GM19099 (cell line): Measurements from ENCODE around the gene MAPT.

Experiments used
- POLR2A ChIP-seq: IDR thresholded peaks from 3 replicates; pipeline ENCODE4 v1.6.1; 2011; ENCODE audit warnings: low read depth; ENCODE audit not compliant: insufficient read length; ENCODE audit errors: extremely low read depth

MAPT gene

GRCh38 chr17:46002973-46003316 lies 108.6 kb downstream of the MAPT start:
- no peak for TF ChIP-seq POLR2A

GRCh38 chr17:46003907-46004748 lies 109.8 kb downstream of the MAPT start:
- TF ChIP-seq POLR2A = no peak

- TF ChIP-seq POLR2A = no peak
These were observed 113.2 kb downstream of the MAPT start for GRCh38 chr17:46007461-46007965.

GRCh38 chr17:46008591-46008990 lies 114.2 kb downstream of the MAPT start:
- TF ChIP-seq POLR2A = no peak

DNA sequence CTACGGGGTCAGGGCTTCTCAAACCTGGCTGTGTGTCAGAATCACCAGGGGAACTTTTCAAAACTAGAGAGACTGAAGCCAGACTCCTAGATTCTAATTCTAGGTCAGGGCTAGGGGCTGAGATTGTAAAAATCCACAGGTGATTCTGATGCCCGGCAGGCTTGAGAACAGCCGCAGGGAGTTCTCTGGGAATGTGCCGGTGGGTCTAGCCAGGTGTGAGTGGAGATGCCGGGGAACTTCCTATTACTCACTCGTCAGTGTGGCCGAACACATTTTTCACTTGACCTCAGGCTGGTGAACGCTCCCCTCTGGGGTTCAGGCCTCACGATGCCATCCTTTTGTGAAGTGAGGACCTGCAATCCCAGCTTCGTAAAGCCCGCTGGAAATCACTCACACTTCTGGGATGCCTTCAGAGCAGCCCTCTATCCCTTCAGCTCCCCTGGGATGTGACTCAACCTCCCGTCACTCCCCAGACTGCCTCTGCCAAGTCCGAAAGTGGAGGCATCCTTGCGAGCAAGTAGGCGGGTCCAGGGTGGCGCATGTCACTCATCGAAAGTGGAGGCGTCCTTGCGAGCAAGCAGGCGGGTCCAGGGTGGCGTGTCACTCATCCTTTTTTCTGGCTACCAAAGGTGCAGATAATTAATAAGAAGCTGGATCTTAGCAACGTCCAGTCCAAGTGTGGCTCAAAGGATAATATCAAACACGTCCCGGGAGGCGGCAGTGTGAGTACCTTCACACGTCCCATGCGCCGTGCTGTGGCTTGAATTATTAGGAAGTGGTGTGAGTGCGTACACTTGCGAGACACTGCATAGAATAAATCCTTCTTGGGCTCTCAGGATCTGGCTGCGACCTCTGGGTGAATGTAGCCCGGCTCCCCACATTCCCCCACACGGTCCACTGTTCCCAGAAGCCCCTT lies 115.6 kb downstream of the MAPT start:
- no peak for TF ChIP-seq POLR2A

- no peak for TF ChIP-seq POLR2A
These were observed 116.3 kb downstream of the MAPT start for GRCh38 chr17:46010597-46011186.

DNA sequence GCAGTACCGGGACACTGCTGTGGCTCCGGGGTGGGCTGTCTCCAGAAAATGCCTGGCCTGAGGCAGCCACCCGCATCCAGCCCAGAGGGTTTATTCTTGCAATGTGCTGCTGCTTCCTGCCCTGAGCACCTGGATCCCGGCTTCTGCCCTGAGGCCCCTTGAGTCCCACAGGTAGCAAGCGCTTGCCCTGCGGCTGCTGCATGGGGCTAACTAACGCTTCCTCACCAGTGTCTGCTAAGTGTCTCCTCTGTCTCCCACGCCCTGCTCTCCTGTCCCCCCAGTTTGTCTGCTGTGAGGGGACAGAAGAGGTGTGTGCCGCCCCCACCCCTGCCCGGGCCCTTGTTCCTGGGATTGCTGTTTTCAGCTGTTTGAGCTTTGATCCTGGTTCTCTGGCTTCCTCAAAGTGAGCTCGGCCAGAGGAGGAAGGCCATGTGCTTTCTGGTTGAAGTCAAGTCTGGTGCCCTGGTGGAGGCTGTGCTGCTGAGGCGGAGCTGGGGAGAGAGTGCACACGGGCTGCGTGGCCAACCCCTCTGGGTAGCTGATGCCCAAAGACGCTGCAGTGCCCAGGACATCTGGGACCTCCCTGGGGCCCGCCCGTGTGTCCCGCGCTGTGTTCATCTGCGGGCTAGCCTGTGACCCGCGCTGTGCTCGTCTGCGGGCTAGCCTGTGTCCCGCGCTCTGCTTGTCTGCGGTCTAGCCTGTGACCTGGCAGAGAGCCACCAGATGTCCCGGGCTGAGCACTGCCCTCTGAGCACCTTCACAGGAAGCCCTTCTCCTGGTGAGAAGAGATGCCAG lies 117.6 kb downstream of the MAPT start:
- TF ChIP-seq POLR2A = no peak

GRCh38 chr17:46012506-46013079 lies 118.2 kb downstream of the MAPT start:
- no peak for TF ChIP-seq POLR2A

DNA sequence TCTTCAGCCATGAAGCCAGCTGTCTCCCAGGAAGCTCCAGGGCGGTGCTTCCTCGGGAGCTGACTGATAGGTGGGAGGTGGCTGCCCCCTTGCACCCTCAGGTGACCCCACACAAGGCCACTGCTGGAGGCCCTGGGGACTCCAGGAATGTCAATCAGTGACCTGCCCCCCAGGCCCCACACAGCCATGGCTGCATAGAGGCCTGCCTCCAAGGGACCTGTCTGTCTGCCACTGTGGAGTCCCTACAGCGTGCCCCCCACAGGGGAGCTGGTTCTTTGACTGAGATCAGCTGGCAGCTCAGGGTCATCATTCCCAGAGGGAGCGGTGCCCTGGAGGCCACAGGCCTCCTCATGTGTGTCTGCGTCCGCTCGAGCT lies 118.8 kb downstream of the MAPT start:
- no peak for TF ChIP-seq POLR2A

DNA sequence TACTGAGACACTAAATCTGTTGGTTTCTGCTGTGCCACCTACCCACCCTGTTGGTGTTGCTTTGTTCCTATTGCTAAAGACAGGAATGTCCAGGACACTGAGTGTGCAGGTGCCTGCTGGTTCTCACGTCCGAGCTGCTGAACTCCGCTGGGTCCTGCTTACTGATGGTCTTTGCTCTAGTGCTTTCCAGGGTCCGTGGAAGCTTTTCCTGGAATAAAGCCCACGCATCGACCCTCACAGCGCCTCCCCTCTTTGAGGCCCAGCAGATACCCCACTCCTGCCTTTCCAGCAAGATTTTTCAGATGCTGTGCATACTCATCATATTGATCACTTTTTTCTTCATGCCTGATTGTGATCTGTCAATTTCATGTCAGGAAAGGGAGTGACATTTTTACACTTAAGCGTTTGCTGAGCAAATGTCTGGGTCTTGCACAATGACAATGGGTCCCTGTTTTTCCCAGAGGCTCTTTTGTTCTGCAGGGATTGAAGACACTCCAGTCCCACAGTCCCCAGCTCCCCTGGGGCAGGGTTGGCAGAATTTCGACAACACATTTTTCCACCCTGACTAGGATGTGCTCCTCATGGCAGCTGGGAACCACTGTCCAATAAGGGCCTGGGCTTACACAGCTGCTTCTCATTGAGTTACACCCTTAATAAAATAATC lies 119.3 kb downstream of the MAPT start:
- TF ChIP-seq POLR2A = no peak

DNA sequence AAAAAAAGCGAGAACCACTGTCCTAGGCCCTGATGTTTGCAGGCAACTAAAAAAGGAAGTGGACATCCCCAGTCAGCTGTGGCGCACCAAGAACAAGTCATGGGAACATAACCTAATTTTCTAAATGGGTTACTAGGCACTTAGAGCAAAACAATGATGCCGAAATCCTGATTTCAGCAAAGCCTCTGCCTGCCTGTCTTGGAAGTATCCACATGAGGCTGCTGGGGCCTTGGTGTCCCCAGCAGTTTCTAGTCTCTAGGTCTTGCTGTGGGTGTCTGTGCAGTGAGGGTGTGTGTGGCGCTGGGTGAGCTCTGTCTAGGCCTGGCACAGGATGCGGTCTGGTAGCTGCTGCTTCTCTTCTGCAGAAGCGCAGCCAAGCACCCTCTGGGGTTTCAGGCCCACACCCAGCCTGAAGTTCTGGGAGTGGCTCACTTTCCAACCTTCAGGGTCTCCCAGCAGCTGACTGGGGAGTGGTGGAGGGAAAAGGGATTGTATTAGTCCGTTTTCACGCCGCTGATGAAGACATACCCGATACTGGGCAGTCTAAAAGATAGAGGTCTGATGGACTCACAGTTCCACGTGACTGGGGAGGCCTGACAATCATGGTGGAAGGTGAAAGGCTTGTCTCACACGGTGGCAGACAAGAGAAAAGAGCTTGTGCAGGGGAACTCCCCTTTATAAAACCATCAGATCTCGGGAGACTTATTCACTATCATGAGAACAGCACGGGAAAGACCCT lies 125.8 kb downstream of the MAPT start:
- TF ChIP-seq POLR2A = no peak

DNA sequence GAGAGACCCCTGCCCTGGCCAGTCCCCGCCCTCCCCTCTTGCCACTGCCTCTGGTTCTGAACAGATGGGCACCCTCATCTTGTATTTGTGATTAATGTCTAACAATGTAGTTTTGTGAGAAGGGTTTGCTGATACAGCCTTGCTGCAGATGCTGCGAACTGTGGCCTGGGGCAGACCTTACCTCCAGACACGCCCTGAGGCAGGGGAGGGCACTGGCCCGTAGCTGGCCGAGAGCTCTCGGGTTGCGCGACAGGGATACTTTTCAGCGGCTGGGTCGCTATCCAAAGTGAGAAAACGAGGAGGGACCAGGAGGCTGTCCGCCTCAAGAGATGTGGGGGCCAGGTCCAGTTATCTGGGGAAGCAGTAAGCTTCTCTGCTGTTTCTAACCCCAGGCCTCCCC lies 126.6 kb downstream of the MAPT start:
- no peak for TF ChIP-seq POLR2A

DNA sequence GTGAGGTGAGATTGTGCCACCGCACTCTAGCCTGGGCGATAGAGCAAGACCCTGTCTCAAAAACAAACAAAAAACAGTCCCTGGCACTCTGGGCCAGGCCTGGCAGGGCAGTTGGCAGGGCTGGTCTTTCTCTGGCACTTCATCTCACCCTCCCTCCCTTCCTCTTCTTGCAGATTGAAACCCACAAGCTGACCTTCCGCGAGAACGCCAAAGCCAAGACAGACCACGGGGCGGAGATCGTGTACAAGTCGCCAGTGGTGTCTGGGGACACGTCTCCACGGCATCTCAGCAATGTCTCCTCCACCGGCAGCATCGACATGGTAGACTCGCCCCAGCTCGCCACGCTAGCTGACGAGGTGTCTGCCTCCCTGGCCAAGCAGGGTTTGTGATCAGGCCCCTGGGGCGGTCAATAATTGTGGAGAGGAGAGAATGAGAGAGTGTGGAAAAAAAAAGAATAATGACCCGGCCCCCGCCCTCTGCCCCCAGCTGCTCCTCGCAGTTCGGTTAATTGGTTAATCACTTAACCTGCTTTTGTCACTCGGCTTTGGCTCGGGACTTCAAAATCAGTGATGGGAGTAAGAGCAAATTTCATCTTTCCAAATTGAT lies 129.5 kb downstream of the MAPT start:
- TF ChIP-seq POLR2A = no peak
